HepG2 (cell line): ENCODE measurements around the gene CPHXL. TPM values are rescaled to one million over a fixed set of nuclear protein-coding genes. Genes with fewer than 3 reads are reported as not detected.

Experiments used
- ATAC-seq: fragments of 200-7000 bp; cut with Tn5 transposase; 3 replicates; pipeline ENCODE4 v1.9.1; 2020; ENCODE audit warnings: mild to moderate bottlenecking, moderate library complexity
- BruUV-seq: library from RNA; stranded (reverse); fragments of 400-500 nt; replicated peaks from 2 replicates; lab custom pipeline; 2021; lab: Mats Ljungman, UMichigan
- CTCF ChIA-PET: fragments of 300-600 bp; formaldehyde crosslinking; extraction: SDS; loops from one replicate; lab custom pipeline; 2021; ENCODE audit warnings: low total read pairs, inconsistent platforms, low intra/inter-chr PET ratio; lab: Yijun Ruan, JAX
- POLR2A ChIA-PET: fragments of 350-600 bp; sonication (Branson Sonifier 250); formaldehyde crosslinking; loops from one replicate; lab custom pipeline; 2020; ENCODE audit warnings: antibody characterized with exemption, inconsistent platforms; lab: Yijun Ruan, JAX
- DNase-seq: peaks from one replicate; pipeline ENCODE4 v3.0.0-alpha.2; 2015; ENCODE audit warnings: low spot score
- FAIRE-seq: peaks from 3 replicates; lab custom pipeline; 2011; peaks lifted over from hg19 to GRCh38; lab: Jason Lieb, UNC
- H2AFZ ChIP-seq: one replicate; pipeline ENCODE4 v1.6.1; 2011; ENCODE audit warnings: low read length, inconsistent platforms
- H3K27ac ChIP-seq: fragments of 300-600 bp; 3 replicates; pipeline ENCODE4 v1.8.0; 2011; ENCODE audit warnings: mixed run types, mild to moderate bottlenecking, mixed read lengths, low read length, inconsistent platforms; ENCODE audit not compliant: insufficient read depth; ENCODE audit errors: extremely low read length
- H3K27me3 ChIP-seq, 2 experiments: fragments of 200-600 bp in 1 of 2; 2 replicates in 1 of 2; 3 replicates in 1 of 2; pipeline versions ENCODE4 v1.6.0 to v1.8.0; 2011; ENCODE audit warnings: low read length in 2 of 2, mild to moderate bottlenecking in 2 of 2, moderate library complexity in 2 of 2, inconsistent platforms in 1 of 2; ENCODE audit not compliant: insufficient read depth in 2 of 2, control insufficient read depth in 1 of 2
- H3K36me3 ChIP-seq, 2 experiments: fragments of 200-600 bp in 1 of 2; replicated peaks in 1 of 2; 2 replicates in 1 of 2; 3 replicates in 1 of 2; pipeline versions ENCODE4 v1.5.1 to v1.8.0; 2011; ENCODE audit warnings: low read length in 2 of 2, inconsistent platforms in 1 of 2; ENCODE audit not compliant: insufficient read depth in 2 of 2, control insufficient read depth in 1 of 2
- H3K4me1 ChIP-seq: 2 replicates; pipeline ENCODE4 v1.5.1; 2012; ENCODE audit warnings: low read length, inconsistent platforms; ENCODE audit not compliant: insufficient read depth
- H3K4me2 ChIP-seq: 2 replicates; pipeline ENCODE4 v1.6.0; 2011; ENCODE audit warnings: low read depth, low read length, inconsistent platforms
- H3K4me3 ChIP-seq, 3 experiments: fragments of 200-600 bp in 1 of 3; sonication (generic), shearing (Covaris generic) in 1 of 3; replicated peaks in 1 of 3; 2 replicates each; pipeline ENCODE4 v1.5.1; 2011 to 2016; ENCODE audit warnings: low read length in 3 of 3, inconsistent platforms in 2 of 3, low read depth in 2 of 3, mild to moderate bottlenecking in 2 of 3, control low read depth in 1 of 3, mixed read lengths in 1 of 3; ENCODE audit not compliant: insufficient read depth in 1 of 3
- H3K79me2 ChIP-seq: one replicate; pipeline ENCODE4 v1.6.1; 2011; ENCODE audit warnings: low read length, inconsistent platforms; ENCODE audit not compliant: insufficient read depth
- H3K9ac ChIP-seq: 2 replicates; pipeline ENCODE4 v1.6.0; 2011; ENCODE audit warnings: mild to moderate bottlenecking, low read depth, low read length, inconsistent platforms; ENCODE audit not compliant: insufficient read depth
- H3K9me3 ChIP-seq: 2 replicates; pipeline ENCODE4 v1.5.1; 2012; ENCODE audit warnings: mild to moderate bottlenecking, low read length
- H4K20me1 ChIP-seq: 2 replicates; pipeline ENCODE4 v1.6.0; 2011; ENCODE audit warnings: inconsistent platforms, mild to moderate bottlenecking, low read length, moderate library complexity; ENCODE audit not compliant: insufficient read depth
- AGO1 ChIP-seq: fragments of 200-400 bp; formaldehyde crosslinking; IDR thresholded peaks from 2 replicates; pipeline ENCODE4 v1.6.1; 2017; ENCODE audit warnings: mild to moderate bottlenecking, low read depth, low read length, moderate library complexity; ENCODE audit not compliant: poor library complexity, severe bottlenecking
- CC2D1A ChIP-seq: sonication (generic); formaldehyde crosslinking; IDR thresholded peaks from 2 replicates; pipeline ENCODE4 v1.8.1; 2023; ENCODE audit warnings: mild to moderate bottlenecking, missing genetic modification reagents
- CREBL2 ChIP-seq: sonication (generic); formaldehyde crosslinking; IDR thresholded peaks from 2 replicates; pipeline ENCODE4 v1.8.1; 2023; ENCODE audit warnings: missing genetic modification reagents, mild to moderate bottlenecking, borderline replicate concordance
- FOXK1 ChIP-seq: sonication (generic); formaldehyde crosslinking; IDR thresholded peaks from 2 replicates; pipeline ENCODE4 v1.4.0; 2020; ENCODE audit warnings: low read depth, missing genetic modification reagents, borderline replicate concordance
- IKZF1 ChIP-seq: fragments of 450-650 bp; IDR thresholded peaks from 2 replicates; pipeline ENCODE4 v1.7.1; 2016
- RAD51 ChIP-seq: fragments of 450-650 bp; IDR thresholded peaks from 2 replicates; pipeline ENCODE4 v1.6.1; 2016; ENCODE audit warnings: borderline replicate concordance
- RFX5 ChIP-seq: IDR thresholded peaks from 2 replicates; pipeline ENCODE4 v1.6.1; 2011; ENCODE audit warnings: low read depth, low read length, improper control_type of control experiment
- STAT5B ChIP-seq: sonication (generic); formaldehyde crosslinking; IDR thresholded peaks from 2 replicates; pipeline ENCODE4 v1.4.0; 2020; ENCODE audit warnings: missing genetic modification reagents
- ZNF121 ChIP-seq: sonication (generic); formaldehyde crosslinking; IDR thresholded peaks from 2 replicates; pipeline ENCODE4 v1.5.0; 2020; ENCODE audit warnings: mild to moderate bottlenecking, missing genetic modification reagents
- ZNF138 ChIP-seq: sonication (generic); formaldehyde crosslinking; IDR thresholded peaks from 2 replicates; pipeline ENCODE4 v1.5.0; 2020; ENCODE audit warnings: mild to moderate bottlenecking, low read depth, missing genetic modification reagents
- ZNF18 ChIP-seq: sonication (generic); formaldehyde crosslinking; IDR thresholded peaks from 2 replicates; pipeline ENCODE4 v1.8.0; 2022; ENCODE audit warnings: mild to moderate bottlenecking, missing genetic modification reagents; ENCODE audit not compliant: insufficient replicate concordance
- ZNF704 ChIP-seq: sonication (generic); formaldehyde crosslinking; IDR thresholded peaks from 2 replicates; pipeline ENCODE4 v1.8.1; 2023; ENCODE audit warnings: mild to moderate bottlenecking, inconsistent platforms, moderate library complexity, missing genetic modification reagents, borderline replicate concordance
- ZSCAN20 ChIP-seq: sonication (generic); formaldehyde crosslinking; IDR thresholded peaks from 2 replicates; pipeline ENCODE4 v1.4.0; 2020; ENCODE audit warnings: missing genetic modification reagents, mild to moderate bottlenecking, borderline replicate concordance
- WGBS: methylation state at CpG from one replicate; pipeline ENCODE4 v1.1.6; 2017; ENCODE audit warnings: low lambda C conversion rate; 5-methylcytosine and 5-hydroxymethylcytosine counted together
- in situ Hi-C: cut with HindIII; loops from 2 replicates; pipeline ENCODE4 v1.10.0; 2017; ENCODE audit warnings: low pct_unique_long_range_greater_than_20kb; ENCODE audit not compliant: extremely low pct_ligation_motif_present
- intact Hi-C: fragments of 100-400 bp; cut with micrococcal nuclease; formaldehyde crosslinking; loops from one replicate; pipeline ENCODE4 v1.10.0; 2022; ENCODE audit not compliant: unreplicated experiment
- polyA plus RNA-seq, 8 experiments: library from polyadenylated mRNA; depleted of rRNA in 3 of 8; stranded (reverse) in 7 of 8; unstranded in 1 of 8; fragments of >200 nt; fragmentation: Illumina TruSeq in 4 of 8; extraction: Trizol in 4 of 8; gene quantifications; 2 replicates each; pipeline versions ENCODE4 v1.2.1 to v1.2.3, GENCODE V29; 2011 to 2016; ENCODE audit warnings: low read depth in 4 of 8, missing spikeins in 1 of 8, mixed read lengths in 1 of 8; ENCODE audit not compliant: insufficient read depth in 1 of 8
- total RNA-seq, 5 experiments: library from RNA; depleted of rRNA; stranded (reverse); fragments of >200 nt; fragmentation: Illumina TruSeq; extraction: Trizol; gene quantifications; 2 replicates each; pipeline ENCODE4 v1.2.3, GENCODE V29; 2016; ENCODE audit warnings: low read depth in 1 of 5

CPHXL gene
- total and polyA plus RNA-seq, 2 of the 13 experiments (the other 11 are each of a cell fraction or from before 2014, with no cell fraction given), result not detected

GRCh38 chr16:75763204-75763603, 36.9 kb upstream of the CPHXL start:
- TF ChIP-seq CREBL2 (CRISPR knock-in tag) (no peak), RFX5 (peak; percentile 84)
- TF ChIP-seq, all 625 proteins: peak for 1
- no peaks in the 10 kb centered on the region for H3K9me3 ChIP-seq
- H3K27me3 ChIP-seq, result no peaks in the 10 kb centered on the region
- H3K36me3 ChIP-seq, result no peaks in the 10 kb centered on the region
- no peak overlapping the region for H2AFZ ChIP-seq
- FAIRE-seq, result no peak
- no peak overlapping the region for H3K27ac ChIP-seq
- BruUV-seq, result no TSS peak
- in situ Hi-C loops (loop anchor here (5.0 to 25.0 kb wide), 3 partner anchors 116 to 576 kb away; partner anchors contain the start of genes KARS1 and TERF2IP), intact Hi-C loops (no loop called here)
- DNase-seq, result no peak
- ATAC-seq, result no peak
- WGBS, result 37% methylated on average over 3 of the region's 3 CpGs
- no peaks in the 10 kb centered on the region for H3K4me1 ChIP-seq
- CTCF ChIA-PET, result interaction anchor here (1.1 to 2.0 kb wide), 3 partner anchors 67 to 299 kb away, joined by 4 to 13 read pairs (median 8); partner anchors contain the start of gene TMEM170A
- no peak overlapping the region for H3K4me3 ChIP-seq
- POLR2A ChIA-PET, result no interaction called here
- H3K4me2 ChIP-seq, result no peak overlapping the region
- no peak overlapping the region for H3K9ac ChIP-seq
- no peaks in the 10 kb centered on the region for H3K79me2 ChIP-seq
- H4K20me1 ChIP-seq, result no peaks in the 10 kb centered on the region

- H3K4me3 ChIP-seq, result no peak overlapping the region
- ChIA-PET POLR2A (no interaction called here), CTCF (interaction anchor here (1.1 to 2.0 kb wide), 2 partner anchors 291 to 298 kb away, joined by 4 to 13 read pairs; partner anchors contain the start of gene TMEM170A)
- FAIRE-seq, result no peak
- ATAC-seq, result no peak
- H3K9ac ChIP-seq, result no peak overlapping the region
- WGBS, result 48% methylated on average over 2 of the region's 2 CpGs
- H3K27ac ChIP-seq, result no peak overlapping the region
- no TSS peak for BruUV-seq
- H3K79me2 ChIP-seq, result no peaks in the 10 kb centered on the region
- H3K36me3 ChIP-seq, result no peaks in the 10 kb centered on the region
- no peaks in the 10 kb centered on the region for H3K9me3 ChIP-seq
- H2AFZ ChIP-seq, result no peak overlapping the region
- no peaks in the 10 kb centered on the region for H4K20me1 ChIP-seq
- no peak for DNase-seq
- intact Hi-C loops (no loop called here), in situ Hi-C loops (loop anchor here (5.0 to 25.0 kb wide), 3 partner anchors 115 to 575 kb away; partner anchors contain the start of genes KARS1 and TERF2IP)
- H3K4me2 ChIP-seq, result no peak overlapping the region
- no peaks in the 10 kb centered on the region for H3K27me3 ChIP-seq
- H3K4me1 ChIP-seq, result no peaks in the 10 kb centered on the region
- TF ChIP-seq FOXK1 (CRISPR knock-in tag) (no peak), AGO1 (no peak), IKZF1 (no peak), ZNF18 (no peak), ZNF138 (CRISPR knock-in tag) (no peak), RAD51 (no peak), ZNF704 (CRISPR knock-in tag) (no peak), STAT5B (CRISPR knock-in tag) (no peak), CC2D1A (CRISPR knock-in tag) (no peak), ZSCAN20 (no peak), ZNF121 (CRISPR knock-in tag) (no peak)
Observed at GRCh38 chr16:75762746-75763145, 36.5 kb upstream of the CPHXL start.
